Mononuclear cell (primary cell): ENCODE data around the gene ETHE1. TPM values are rescaled to one million over a fixed set of nuclear protein-coding genes. Genes with fewer than 3 reads are reported as not detected.

Experiments used
- H3K27me3 ChIP-seq: 2 replicates; pipeline ENCODE4 v1.6.0; 2011; ENCODE audit warnings: low read length, control low read depth; ENCODE audit not compliant: insufficient read depth
- H3K4me1 ChIP-seq: 2 replicates; pipeline ENCODE4 v1.5.1; 2011; ENCODE audit warnings: mild to moderate bottlenecking, low read length, control low read depth; ENCODE audit not compliant: insufficient read depth
- H3K4me3 ChIP-seq: 2 replicates; pipeline ENCODE4 v1.5.1; 2011; ENCODE audit warnings: mild to moderate bottlenecking, low read length, moderate library complexity
- H3K9me3 ChIP-seq: 2 replicates; pipeline ENCODE4 v1.5.1; 2011; ENCODE audit warnings: low read depth, mild to moderate bottlenecking, control low read depth, low read length
- total RNA-seq: library from RNA; depleted of rRNA; stranded (reverse); fragments of >200 nt; gene quantifications from one replicate; pipeline ENCODE4 v1.2.3, GENCODE V29; 2012

Gene ETHE1
- total RNA-seq, result 30.6 TPM

GRCh38 chr19:43526884-43527859 is at the start of gene ETHE1:
Gene ETHE1 (minus strand): TSS chr19:43527201. CDS start chr19:43527177, 24 bp downstream.
- Histone ChIP-seq H3K4me1 (peaks cover 39% of the 10 kb centered on the region), H3K9me3 (no peaks in the 10 kb centered on the region), H3K4me3 (peak within 1 kb of the TSS; percentile 82), H3K27me3 (no peaks in the 10 kb centered on the region)

GRCh38 chr19:43575955-43576878 is 49.2 kb upstream of the ETHE1 start:
- Histone ChIP-seq H3K4me3 (peak overlapping the region; percentile 96), H3K4me1 (peaks cover 34% of the 10 kb centered on the region), H3K27me3 (no peaks in the 10 kb centered on the region), H3K9me3 (no peaks in the 10 kb centered on the region)

- no peaks in the 10 kb centered on the region for H3K9me3 ChIP-seq
- H3K4me1 ChIP-seq, result peaks cover 26% of the 10 kb centered on the region
- H3K27me3 ChIP-seq, result no peaks in the 10 kb centered on the region
- H3K4me3 ChIP-seq, result peak within 1 kb of the TSS; percentile 96
Observed at GRCh38 chr19:43575156-43575950, 48.4 kb upstream of the ETHE1 start, which contains the start of the genes PINLYP and XRCC1. Gene PINLYP (plus strand): TSS chr19:43575801. CDS start chr19:43577192, 1,391 bp downstream. Gene XRCC1 (minus strand): TSS chr19:43575527. CDS start chr19:43575458, 69 bp downstream.

GRCh38 chr19:43574424-43575155 is 47.6 kb upstream of the ETHE1 start:
- Histone ChIP-seq H3K9me3 (no peaks in the 10 kb centered on the region), H3K4me3 (peak overlapping the region; percentile 96), H3K4me1 (peaks cover 19% of the 10 kb centered on the region), H3K27me3 (no peaks in the 10 kb centered on the region)

- Histone ChIP-seq H3K9me3 (no peaks in the 10 kb centered on the region), H3K27me3 (no peaks in the 10 kb centered on the region), H3K4me3 (no peak overlapping the region), H3K4me1 (peaks cover 18% of the 10 kb centered on the region)
Observed at GRCh38 chr19:43572171-43572588, 45.2 kb upstream of the ETHE1 start.

GRCh38 chr19:43570174-43570791 is 43.3 kb upstream of the ETHE1 start:
- H3K27me3 ChIP-seq, result no peaks in the 10 kb centered on the region
- peaks cover 10% of the 10 kb centered on the region for H3K4me1 ChIP-seq
- no peak overlapping the region for H3K4me3 ChIP-seq
- no peaks in the 10 kb centered on the region for H3K9me3 ChIP-seq

GRCh38 chr19:43569657-43570056 is 42.7 kb upstream of the ETHE1 start:
- peaks cover 7% of the 10 kb centered on the region for H3K4me1 ChIP-seq
- no peaks in the 10 kb centered on the region for H3K27me3 ChIP-seq
- no peak overlapping the region for H3K4me3 ChIP-seq
- no peaks in the 10 kb centered on the region for H3K9me3 ChIP-seq

GRCh38 chr19:43564800-43565199 is 37.8 kb upstream of the ETHE1 start:
- Histone ChIP-seq H3K9me3 (no peaks in the 10 kb centered on the region), H3K4me3 (no peak overlapping the region), H3K4me1 (peaks cover 48% of the 10 kb centered on the region), H3K27me3 (no peaks in the 10 kb centered on the region)

- H3K4me1 ChIP-seq, result peaks cover 48% of the 10 kb centered on the region
- H3K27me3 ChIP-seq, result no peaks in the 10 kb centered on the region
- H3K9me3 ChIP-seq, result no peaks in the 10 kb centered on the region
- no peak overlapping the region for H3K4me3 ChIP-seq
Observed at GRCh38 chr19:43563816-43564457, 36.9 kb upstream of the ETHE1 start.

- Histone ChIP-seq H3K27me3 (no peaks in the 10 kb centered on the region), H3K4me3 (no peak overlapping the region), H3K9me3 (no peaks in the 10 kb centered on the region), H3K4me1 (peaks cover 48% of the 10 kb centered on the region)
Observed at GRCh38 chr19:43562698-43563241, 35.8 kb upstream of the ETHE1 start.

- Histone ChIP-seq H3K4me1 (peaks cover 48% of the 10 kb centered on the region), H3K4me3 (no peak overlapping the region), H3K27me3 (no peaks in the 10 kb centered on the region), H3K9me3 (no peaks in the 10 kb centered on the region)
Observed at GRCh38 chr19:43562226-43562697, 35.3 kb upstream of the ETHE1 start.

- Histone ChIP-seq H3K9me3 (no peaks in the 10 kb centered on the region), H3K27me3 (no peaks in the 10 kb centered on the region), H3K4me3 (no peak overlapping the region), H3K4me1 (peaks cover 48% of the 10 kb centered on the region)
Observed at GRCh38 chr19:43561139-43561970, 34.4 kb upstream of the ETHE1 start.
